ENCODE measurements around the gene TMEM209.

GRCh38 chr7:130207033-130207432, 1.8 kb upstream of the TMEM209 start:
- TF ChIP-seq CTCF (conservative IDR thresholded peaks at IDR 0.05; ENCODE audit: low read length) (no peak; the same call in 1 of the 2 replicates), EZH2phosphoT487 (IDR thresholded peaks at IDR 0.05; ENCODE audit: borderline replicate concordance) (no peak)
